Activated CD4-positive, alpha-beta T cell treated with anti-CD3 and anti-CD28 coated beads for 1 hour (primary cell): ENCODE data around the gene MAPRE3.
A peak's percentile ranks its signal among the peaks of the same experiment; 100 is the strongest.

Experiments used
- DNase-seq: peaks from one replicate; pipeline ENCODE4 v3.0.0-alpha.2; 2020

Gene MAPRE3

GRCh38 chr2:26986576-26986975 is 16.1 kb downstream of the MAPRE3 start:
- DNase-seq = no peak

- no peak for DNase-seq
These were observed 17.8 kb downstream of the MAPRE3 start for GRCh38 chr2:26988058-26988860.

- DNase-seq = no peak
These were observed 18.7 kb downstream of the MAPRE3 start for GRCh38 chr2:26989156-26989555.

GRCh38 chr2:26991717-26992116 is 21.3 kb downstream of the MAPRE3 start:
- DNase-seq = no peak

- DNase-seq = no peak
These were observed 23.3 kb downstream of the MAPRE3 start for GRCh38 chr2:26993768-26994167.

- no peak for DNase-seq
These were observed 24.5 kb downstream of the MAPRE3 start for GRCh38 chr2:26994983-26995382.

GRCh38 chr2:26997394-26997793 is 27.0 kb downstream of the MAPRE3 start:
- DNase-seq = no peak

GRCh38 chr2:26998323-26998722 is 27.9 kb downstream of the MAPRE3 start:
- DNase-seq = no peak

- no peak for DNase-seq
These were observed 29.8 kb downstream of the MAPRE3 start for GRCh38 chr2:27000228-27000627.

- DNase-seq = no peak
These were observed 30.6 kb downstream of the MAPRE3 start for GRCh38 chr2:27000995-27001394.

GRCh38 chr2:27001950-27002349 is 31.5 kb downstream of the MAPRE3 start:
- no peak for DNase-seq

GRCh38 chr2:27003007-27003406 is 32.6 kb downstream of the MAPRE3 start:
- no peak for DNase-seq

- DNase-seq = no peak
These were observed 33.4 kb downstream of the MAPRE3 start for GRCh38 chr2:27003857-27004256.

- no peak for DNase-seq
These were observed 36.4 kb downstream of the MAPRE3 start for GRCh38 chr2:27006602-27007415.

- DNase-seq = no peak
These were observed 37.3 kb downstream of the MAPRE3 start for GRCh38 chr2:27007416-27008374.

- no peak for DNase-seq
These were observed 38.2 kb downstream of the MAPRE3 start for GRCh38 chr2:27008678-27009077.

- DNase-seq = no peak
These were observed 38.6 kb downstream of the MAPRE3 start for GRCh38 chr2:27009083-27009482.

- DNase-seq = no peak
These were observed 39.3 kb downstream of the MAPRE3 start for GRCh38 chr2:27009716-27010115.

GRCh38 chr2:27010139-27010538 is 39.7 kb downstream of the MAPRE3 start:
- DNase-seq = no peak

GRCh38 chr2:27013738-27014137 is 43.3 kb downstream of the MAPRE3 start:
- no peak for DNase-seq

GRCh38 chr2:27014771-27015433 is 44.5 kb downstream of the MAPRE3 start:
- DNase-seq = no peak

- DNase-seq = peak; percentile 24
These were observed 46.4 kb downstream of the MAPRE3 start for GRCh38 chr2:27016801-27017325.
